Psoas muscle (tissue), 8 donors: ENCODE results near the gene PDZD11. TPM values are rescaled to one million over a fixed set of nuclear protein-coding genes. Genes with fewer than 3 reads are reported as not detected.
A peak's percentile ranks its signal among the peaks of the same experiment; 100 is the strongest.

Experiments used
- ATAC-seq, 4 donors: fragments of 200-7000 bp; cut with Tn5 transposase; one replicate each; pipeline ENCODE4 v1.9.1; 2020; ENCODE audit warnings: moderate library complexity in 3 of 4, mild to moderate bottlenecking in 2 of 4
- DNase-seq, 2 donors: peaks; one replicate each; pipeline ENCODE4 v3.0.0-alpha.2; 2020
- H3K27ac ChIP-seq: fragments of 200-600 bp; one replicate; pipeline ENCODE4 v1.8.0; 2022
- H3K27me3 ChIP-seq, 3 donors: fragments of 200-600 bp in 1 of 3; one replicate each; pipeline versions ENCODE4 v1.6.1 to v1.8.0; 2013 to 2022; ENCODE audit warnings: low read length in 2 of 3, mild to moderate bottlenecking in 2 of 3, moderate library complexity in 1 of 3; ENCODE audit not compliant: insufficient read depth in 3 of 3
- H3K36me3 ChIP-seq, 2 donors: fragments of 200-600 bp in 1 of 2; one replicate each; pipeline versions ENCODE4 v1.6.1 to v1.8.0; 2013 to 2022; ENCODE audit warnings: low read depth in 1 of 2, mild to moderate bottlenecking in 1 of 2, moderate library complexity in 1 of 2; ENCODE audit not compliant: insufficient read depth in 1 of 2
- H3K4me1 ChIP-seq: fragments of 200-600 bp; one replicate; pipeline ENCODE4 v1.8.0; 2022
- H3K4me3 ChIP-seq: fragments of 200-600 bp; one replicate; pipeline ENCODE4 v1.8.0; 2022; ENCODE audit warnings: mild to moderate bottlenecking
- H3K9me3 ChIP-seq: fragments of 200-600 bp; one replicate; pipeline ENCODE4 v1.8.0; 2022
- CTCF ChIP-seq: fragments of 200-600 bp; IDR thresholded peaks from one replicate; pipeline ENCODE4 v1.8.0; 2022; ENCODE audit warnings: antibody characterized with exemption
- WGBS, 3 donors: extraction: QIAGEN DNeasy Blood & Tissue Kit; methylation state at CpG; one replicate each; pipeline versions ENCODE4 v1.1.6 to v1.1.7; 2013; 5-methylcytosine and 5-hydroxymethylcytosine counted together
- intact Hi-C, 2 donors: fragments of 100-400 bp; cut with DNase I; formaldehyde crosslinking; loops; one replicate each; pipeline versions ENCODE4 v1.11.0 to v1.14.2; 2022
- polyA plus RNA-seq, 3 donors: library from polyadenylated mRNA; stranded (reverse); fragments of 200-250 nt; gene quantifications; one replicate each; pipeline ENCODE4 v1.2.3, GENCODE V29; 2013
- total RNA-seq, 4 donors: library from RNA; stranded (reverse); fragmentation: NEBNext Ultra II Directional in 2 of 4; extraction: Animal tissue kit (Norgen Biotek cat#: 25700) in 2 of 4; gene quantifications; one replicate each; pipeline versions ENCODE4 v1.2.1 to v1.2.4, GENCODE V29; 2021 to 2023
- donor health status: healthy with polysubstance abuse.
- donor health status: DM: no; HTN: no; CAD: no; lungs with moderate emphysema.
- donor health status: Bipolar disorder and iron deficiency.
- donor health status: healthy.
- donor health status: DM: yes; HTN: yes; CAD: no.
- donor health status: DM: no; HTN: no; CAD: no.
- donor health status: DM: no; HTN: no; CAD: no.
- donor health status: DM: yes; HTN: yes; CAD: no.

The PDZD11 gene
- total and polyA plus RNA-seq, 7 donors, result 18.5 to 28.7 (median 22.0) TPM

GRCh38 chrX:70262952-70263567, 26.7 kb downstream of the PDZD11 start:
- H3K9me3 ChIP-seq, result no peaks in the 10 kb centered on the region
- intact Hi-C loops, result no loop called here
- no peaks in the 10 kb centered on the region for H3K36me3 ChIP-seq
- no peak overlapping the region for H3K4me3 ChIP-seq
- H3K27ac ChIP-seq, result no peak overlapping the region
- 15 to 23% (median 18%) methylated on average over 7 of the region's 7 CpGs for whole genome bisulfite sequencing, 3 donors
- H3K27me3 ChIP-seq, result peaks cover 0 to 12% (median 0%) of the 10 kb centered on the region in 3 donors
- DNase-seq (no peak), ATAC-seq (no peak)
- TF ChIP-seq CTCF, result peak; percentile 26
- H3K4me1 ChIP-seq, result no peaks in the 10 kb centered on the region

- no peaks in the 10 kb centered on the region for H3K9me3 ChIP-seq
- no peak within 1 kb of the TSS for H3K4me3 ChIP-seq
- no peaks in the 10 kb centered on the region for H3K4me1 ChIP-seq
- ATAC-seq (no peak), DNase-seq (no peak)
- intact Hi-C loops, result no loop called here
- H3K36me3 ChIP-seq, result no peaks in the 10 kb centered on the region
- no peak for TF ChIP-seq CTCF
- WGBS, 3 donors, result 54 to 70% (median 70%) methylated on average over 4 of the region's 4 CpGs
- no peak within 1 kb of the TSS for H3K27ac ChIP-seq
- peaks cover 0 to 10% (median 0%) of the 10 kb centered on the region in 3 donors for H3K27me3 ChIP-seq
These were observed 29.6 kb downstream of the PDZD11 start, which contains the start of gene P2RY4 for GRCh38 chrX:70260104-70260503. Gene P2RY4, minus strand, starts transcription at chrX:70260204. Its CDS starts 580 bp downstream, at chrX:70259624.

DNA sequence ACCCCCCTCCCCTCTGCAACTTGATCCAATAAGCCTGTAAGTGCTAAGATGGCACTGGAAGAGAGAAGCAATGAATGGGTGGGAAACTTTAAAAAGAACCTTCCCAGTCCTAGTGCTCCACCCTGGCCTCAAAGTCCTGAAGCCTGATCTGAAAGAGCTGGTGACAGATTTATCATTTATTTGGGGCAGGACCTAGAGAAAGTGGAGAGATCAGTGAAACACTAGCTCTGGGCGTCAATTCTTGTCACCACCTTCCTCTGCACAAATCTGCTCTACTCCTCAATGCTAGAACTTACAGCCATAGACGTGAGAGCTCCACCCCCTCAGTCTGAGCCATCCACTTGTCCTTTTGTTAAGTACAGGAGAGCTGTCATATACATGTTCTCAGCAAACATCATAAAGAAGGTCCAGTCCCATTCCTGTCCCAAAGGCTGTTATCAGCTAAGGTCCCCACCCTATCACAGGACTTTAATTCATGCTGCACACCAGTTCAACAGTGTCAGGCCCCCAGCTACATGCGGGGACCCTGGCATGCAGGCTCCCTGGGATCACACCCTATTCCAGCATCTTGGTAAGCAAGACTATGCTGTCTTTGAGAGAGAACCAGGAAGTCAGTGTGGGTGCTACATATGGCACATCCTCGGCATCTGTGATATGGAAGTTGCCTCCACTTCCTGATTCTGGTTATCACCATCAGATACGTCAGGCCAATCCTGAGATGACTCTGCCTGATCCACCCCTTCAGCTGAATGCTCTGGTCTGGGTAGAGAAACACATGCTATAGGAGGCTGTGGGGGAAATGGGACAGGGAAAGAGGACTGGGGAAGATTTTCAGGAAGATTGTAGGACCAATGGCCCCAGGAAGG, 32.1 kb downstream of the PDZD11 start:
- Histone ChIP-seq H3K27ac (no peak overlapping the region), H3K27me3 (peaks cover 0 to 5% (median 0%) of the 10 kb centered on the region in 3 donors), H3K36me3 (no peaks in the 10 kb centered on the region), H3K4me3 (no peak overlapping the region), H3K4me1 (no peaks in the 10 kb centered on the region), H3K9me3 (no peaks in the 10 kb centered on the region)
- WGBS, 3 donors, result 67 to 88% (median 86%) methylated on average over 5 of the region's 5 CpGs
- no peak for ATAC-seq
- no peak for DNase-seq
- intact Hi-C loops, result no loop called here
- TF ChIP-seq CTCF, result no peak

GRCh38 chrX:70255452-70255851, 34.3 kb downstream of the PDZD11 start:
- no peak for TF ChIP-seq CTCF
- WGBS, 3 donors, result 45 to 64% (median 60%) methylated on average over 2 of the region's 2 CpGs
- no peak overlapping the region for H3K27ac ChIP-seq
- no peak for DNase-seq
- H3K27me3 ChIP-seq, result peaks cover 0 to 10% (median 0%) of the 10 kb centered on the region in 3 donors
- no peaks in the 10 kb centered on the region for H3K4me1 ChIP-seq
- no peaks in the 10 kb centered on the region for H3K36me3 ChIP-seq
- H3K9me3 ChIP-seq, result no peaks in the 10 kb centered on the region
- ATAC-seq, result no peak
- no peak overlapping the region for H3K4me3 ChIP-seq
- intact Hi-C loops, result no loop called here
